Liver (tissue), 3 donors: ENCODE data around the gene DPY19L3.

Source experiments
- TAF1 ChIP-seq: conservative IDR thresholded peaks from 2 replicates; pipeline ENCODE4 v1.6.1; 2016; ENCODE audit warnings: antibody characterized with exemption, mild to moderate bottlenecking
- TF ChIP-seq, protein P1 (sequence below): fragments of 150-350 bp; IDR thresholded peaks from 2 replicates; pipeline ENCODE4 v1.5.1; 2017; ENCODE audit warnings: improper control_type of control experiment, low read depth, low read length; ENCODE audit not compliant: missing input control
- donor health status: healthy.
- donor health status: healthy.

- TF ChIP-seq, protein P1, sequence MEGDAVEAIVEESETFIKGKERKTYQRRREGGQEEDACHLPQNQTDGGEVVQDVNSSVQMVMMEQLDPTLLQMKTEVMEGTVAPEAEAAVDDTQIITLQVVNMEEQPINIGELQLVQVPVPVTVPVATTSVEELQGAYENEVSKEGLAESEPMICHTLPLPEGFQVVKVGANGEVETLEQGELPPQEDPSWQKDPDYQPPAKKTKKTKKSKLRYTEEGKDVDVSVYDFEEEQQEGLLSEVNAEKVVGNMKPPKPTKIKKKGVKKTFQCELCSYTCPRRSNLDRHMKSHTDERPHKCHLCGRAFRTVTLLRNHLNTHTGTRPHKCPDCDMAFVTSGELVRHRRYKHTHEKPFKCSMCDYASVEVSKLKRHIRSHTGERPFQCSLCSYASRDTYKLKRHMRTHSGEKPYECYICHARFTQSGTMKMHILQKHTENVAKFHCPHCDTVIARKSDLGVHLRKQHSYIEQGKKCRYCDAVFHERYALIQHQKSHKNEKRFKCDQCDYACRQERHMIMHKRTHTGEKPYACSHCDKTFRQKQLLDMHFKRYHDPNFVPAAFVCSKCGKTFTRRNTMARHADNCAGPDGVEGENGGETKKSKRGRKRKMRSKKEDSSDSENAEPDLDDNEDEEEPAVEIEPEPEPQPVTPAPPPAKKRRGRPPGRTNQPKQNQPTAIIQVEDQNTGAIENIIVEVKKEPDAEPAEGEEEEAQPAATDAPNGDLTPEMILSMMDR, result no peak
- TF ChIP-seq TAF1, result no peak
Measured at GRCh38 chr19:32368787-32369186, 36.8 kb upstream of the DPY19L3 start.
